ENCODE measurements around the gene GPC2.

- TF ChIP-seq, protein P1, sequence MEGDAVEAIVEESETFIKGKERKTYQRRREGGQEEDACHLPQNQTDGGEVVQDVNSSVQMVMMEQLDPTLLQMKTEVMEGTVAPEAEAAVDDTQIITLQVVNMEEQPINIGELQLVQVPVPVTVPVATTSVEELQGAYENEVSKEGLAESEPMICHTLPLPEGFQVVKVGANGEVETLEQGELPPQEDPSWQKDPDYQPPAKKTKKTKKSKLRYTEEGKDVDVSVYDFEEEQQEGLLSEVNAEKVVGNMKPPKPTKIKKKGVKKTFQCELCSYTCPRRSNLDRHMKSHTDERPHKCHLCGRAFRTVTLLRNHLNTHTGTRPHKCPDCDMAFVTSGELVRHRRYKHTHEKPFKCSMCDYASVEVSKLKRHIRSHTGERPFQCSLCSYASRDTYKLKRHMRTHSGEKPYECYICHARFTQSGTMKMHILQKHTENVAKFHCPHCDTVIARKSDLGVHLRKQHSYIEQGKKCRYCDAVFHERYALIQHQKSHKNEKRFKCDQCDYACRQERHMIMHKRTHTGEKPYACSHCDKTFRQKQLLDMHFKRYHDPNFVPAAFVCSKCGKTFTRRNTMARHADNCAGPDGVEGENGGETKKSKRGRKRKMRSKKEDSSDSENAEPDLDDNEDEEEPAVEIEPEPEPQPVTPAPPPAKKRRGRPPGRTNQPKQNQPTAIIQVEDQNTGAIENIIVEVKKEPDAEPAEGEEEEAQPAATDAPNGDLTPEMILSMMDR (IDR thresholded peaks at IDR 0.05) = no peak
- TF ChIP-seq POLR2A (IDR thresholded peaks at IDR 0.05) (no peak), POLR2AphosphoS5 (IDR thresholded peaks at IDR 0.05) (no peak)
Observed at GRCh38 chr7:100155553-100156317, 21.4 kb downstream of the GPC2 start.
